ENCODE results near the gene NCKIPSD.

The NCKIPSD gene

GRCh38 chr3:48636149-48636655, 49.5 kb downstream of the NCKIPSD start:
- DNase-seq (ENCODE audit: low read depth): no peak
- peak overlapping the region; percentile 88 for H3K4me3 ChIP-seq (replicated peaks; ENCODE audit: low read depth, low read length)
- no peak for TF ChIP-seq CTCF (IDR thresholded peaks at IDR 0.05; ENCODE audit: low read length, missing control alignments)

- TF ChIP-seq CTCF (IDR thresholded peaks at IDR 0.05; ENCODE audit: low read length, missing control alignments): peak; percentile 61
- H3K4me3 ChIP-seq (replicated peaks; ENCODE audit: low read depth, low read length): peak within 1 kb of the TSS; percentile 88
- DNase-seq (ENCODE audit: low read depth): peak; percentile 95
These were observed 50.3 kb downstream of the NCKIPSD start, which contains the start of gene SLC26A6 for GRCh38 chr3:48635222-48636021. SLC26A6 (minus strand) TSS chr3:48635461; CDS start chr3:48635393, 68 bp downstream.

GRCh38 chr3:48634661-48635221, 51.0 kb downstream of the NCKIPSD start:
- H3K4me3 ChIP-seq (replicated peaks; ENCODE audit: low read depth, low read length): peak overlapping the region; percentile 88
- peak; percentile 61 for DNase-seq (ENCODE audit: low read depth)

GRCh38 chr3:48633743-48634142, 52.0 kb downstream of the NCKIPSD start:
- no peak for TF ChIP-seq CTCF (IDR thresholded peaks at IDR 0.05; ENCODE audit: low read length, missing control alignments)
- peak overlapping the region; percentile 88 for H3K4me3 ChIP-seq (replicated peaks; ENCODE audit: low read depth, low read length)
- no peak for DNase-seq (ENCODE audit: low read depth)

More at GRCh38 chr3:48634661-48635221, 51.0 kb downstream of the NCKIPSD start:
- TF ChIP-seq CTCF (IDR thresholded peaks at IDR 0.05; ENCODE audit: low read length, missing control alignments): no peak

- H3K4me3 ChIP-seq (replicated peaks; ENCODE audit: low read depth, low read length): no peak overlapping the region
- no peak for DNase-seq (ENCODE audit: low read depth)
- no peak for TF ChIP-seq CTCF (IDR thresholded peaks at IDR 0.05; ENCODE audit: low read length, missing control alignments)
These were observed 52.5 kb downstream of the NCKIPSD start for GRCh38 chr3:48633256-48633655.

- no peak for TF ChIP-seq CTCF (IDR thresholded peaks at IDR 0.05; ENCODE audit: low read length, missing control alignments)
- no peak for DNase-seq (ENCODE audit: low read depth)
- H3K4me3 ChIP-seq (replicated peaks; ENCODE audit: low read depth, low read length): no peak overlapping the region
These were observed 53.9 kb downstream of the NCKIPSD start for GRCh38 chr3:48631516-48632448.

Data from fibroblast of pulmonary artery (primary cell).